WI38 (cell line): ENCODE data around the gene COL6A2.
"Not testable (repeated sequence)": the region's sequence is repeated elsewhere in the genome, so short reads cannot be mapped to it uniquely, and the experiment has no call there.

Source experiments
- H3K4me3 ChIP-seq: 2 replicates; pipeline ENCODE4 v1.5.1; 2011; ENCODE audit warnings: low read depth, mild to moderate bottlenecking, control low read depth, low read length
- CTCF ChIP-seq: IDR thresholded peaks from 2 replicates; pipeline ENCODE4 v1.5.1; 2012; ENCODE audit warnings: low read depth, mild to moderate bottlenecking, control low read depth, low read length

Gene COL6A2

GRCh38 chr21:46069719-46070279 is 28.1 kb upstream of the COL6A2 start:
- TF ChIP-seq CTCF, result no peak
- H3K4me3 ChIP-seq, result no peak overlapping the region

- TF ChIP-seq CTCF, result no peak
- no peak overlapping the region for H3K4me3 ChIP-seq
Observed at GRCh38 chr21:46071082-46071481, 26.8 kb upstream of the COL6A2 start.

GRCh38 chr21:46076724-46077123 is 21.2 kb upstream of the COL6A2 start:
- H3K4me3 ChIP-seq, result not testable (repeated sequence)

GRCh38 chr21:46077674-46078101 is 20.2 kb upstream of the COL6A2 start:
- no peak for TF ChIP-seq CTCF
- no peak overlapping the region for H3K4me3 ChIP-seq

- H3K4me3 ChIP-seq, result no peak overlapping the region
- no peak for TF ChIP-seq CTCF
Observed at GRCh38 chr21:46078322-46078977, 19.5 kb upstream of the COL6A2 start.

- no peak for TF ChIP-seq CTCF
- no peak overlapping the region for H3K4me3 ChIP-seq
Observed at GRCh38 chr21:46078978-46079351, 18.9 kb upstream of the COL6A2 start.

- no peak for TF ChIP-seq CTCF
- no peak overlapping the region for H3K4me3 ChIP-seq
Observed at GRCh38 chr21:46079352-46080170, 18.4 kb upstream of the COL6A2 start.
